ENCODE results near the gene U2AF1L4.

U2AF1L4 gene

GRCh38 chr19:35757231-35757748 is 12.1 kb upstream of the U2AF1L4 start:
- DNase-seq (ENCODE audit: low spot score): peak; percentile 67

DNA sequence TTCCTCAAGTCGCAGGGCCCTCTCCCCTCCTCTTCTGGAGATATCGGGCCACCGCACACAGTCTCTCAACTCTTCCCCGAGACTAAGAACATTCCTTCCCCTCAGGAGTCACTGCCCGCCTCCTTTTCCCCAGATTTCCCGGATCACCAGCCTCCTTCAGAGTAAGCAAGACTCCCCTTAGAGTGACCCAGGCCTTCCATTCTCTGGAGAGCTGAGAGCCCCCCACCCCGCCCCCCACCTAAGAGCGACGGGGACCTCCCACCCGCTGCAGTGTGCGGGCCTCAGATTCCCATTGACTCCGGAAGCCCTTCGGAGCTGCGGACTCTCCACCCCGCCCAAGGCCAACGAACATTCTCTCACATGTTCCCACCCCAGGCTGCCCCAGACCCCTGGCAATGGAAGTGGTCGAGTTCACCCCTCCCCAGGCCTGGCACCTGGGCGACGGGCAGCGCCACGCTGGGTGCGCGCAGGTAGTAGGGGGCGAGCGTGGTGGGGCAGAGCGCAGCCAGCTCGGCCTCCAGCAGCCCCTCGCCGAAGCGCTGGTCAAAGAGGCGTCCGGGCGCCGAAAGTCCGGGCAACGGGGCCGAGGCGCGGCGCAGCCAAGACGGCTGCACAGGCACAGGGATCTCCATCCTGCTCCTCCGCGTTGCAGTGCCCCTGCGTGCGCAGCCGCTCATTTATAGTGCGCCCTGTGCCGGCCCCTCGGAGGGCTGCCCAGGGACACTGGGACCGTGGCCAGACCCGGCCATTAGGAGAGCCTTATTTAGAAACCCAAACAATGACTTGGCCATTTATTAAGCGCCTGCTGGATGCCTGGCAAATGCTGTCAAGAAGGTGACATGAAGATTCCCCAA is 11.4 kb upstream of the U2AF1L4 start, which contains the start of gene HSPB6:
HSPB6 (minus strand) TSS at position 653 of the 854 bp plus-strand sequence; CDS start at position 632, 21 bp downstream.
- no peak for DNase-seq (ENCODE audit: low spot score)

- no peak for DNase-seq (ENCODE audit: low spot score)
Observed at GRCh38 chr19:35755550-35756376, 10.5 kb upstream of the U2AF1L4 start.

GRCh38 chr19:35755131-35755549 is 9.9 kb upstream of the U2AF1L4 start:
- DNase-seq (ENCODE audit: low spot score): no peak

- no peak for DNase-seq (ENCODE audit: low spot score)
Observed at GRCh38 chr19:35754370-35755130, 9.3 kb upstream of the U2AF1L4 start.

- no peak for DNase-seq (ENCODE audit: low spot score)
Observed at GRCh38 chr19:35753634-35754369, 8.6 kb upstream of the U2AF1L4 start.

DNA sequence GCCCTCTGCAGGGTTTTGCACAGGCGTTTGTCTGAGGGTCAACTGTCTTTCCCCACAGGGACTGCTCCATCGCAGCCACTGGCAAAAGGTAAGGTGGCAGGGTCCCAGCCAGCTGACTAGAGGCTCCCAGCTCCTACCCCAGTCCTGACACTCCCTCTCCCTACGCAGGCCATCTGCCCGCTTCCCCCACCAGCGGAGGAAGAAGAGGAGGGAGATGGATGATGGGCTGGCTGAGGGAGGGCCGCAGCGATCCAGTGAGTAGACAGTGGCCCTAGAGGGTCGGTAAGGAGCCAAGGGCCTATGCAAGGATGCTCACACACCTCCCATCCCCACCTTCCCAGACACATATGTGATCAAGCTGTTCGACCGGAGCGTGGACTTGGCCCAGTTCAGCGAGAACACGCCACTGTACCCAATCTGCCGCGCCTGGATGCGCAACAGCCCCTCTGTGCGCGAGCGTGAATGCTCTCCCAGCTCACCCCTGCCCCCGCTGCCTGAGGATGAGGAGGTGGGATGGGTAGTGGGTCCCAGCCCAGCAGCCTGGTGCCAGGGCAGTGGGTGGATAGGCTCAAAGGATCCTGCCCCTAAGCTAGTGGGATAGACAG is 7.6 kb upstream of the U2AF1L4 start:
- no peak for DNase-seq (ENCODE audit: low spot score)

DNA sequence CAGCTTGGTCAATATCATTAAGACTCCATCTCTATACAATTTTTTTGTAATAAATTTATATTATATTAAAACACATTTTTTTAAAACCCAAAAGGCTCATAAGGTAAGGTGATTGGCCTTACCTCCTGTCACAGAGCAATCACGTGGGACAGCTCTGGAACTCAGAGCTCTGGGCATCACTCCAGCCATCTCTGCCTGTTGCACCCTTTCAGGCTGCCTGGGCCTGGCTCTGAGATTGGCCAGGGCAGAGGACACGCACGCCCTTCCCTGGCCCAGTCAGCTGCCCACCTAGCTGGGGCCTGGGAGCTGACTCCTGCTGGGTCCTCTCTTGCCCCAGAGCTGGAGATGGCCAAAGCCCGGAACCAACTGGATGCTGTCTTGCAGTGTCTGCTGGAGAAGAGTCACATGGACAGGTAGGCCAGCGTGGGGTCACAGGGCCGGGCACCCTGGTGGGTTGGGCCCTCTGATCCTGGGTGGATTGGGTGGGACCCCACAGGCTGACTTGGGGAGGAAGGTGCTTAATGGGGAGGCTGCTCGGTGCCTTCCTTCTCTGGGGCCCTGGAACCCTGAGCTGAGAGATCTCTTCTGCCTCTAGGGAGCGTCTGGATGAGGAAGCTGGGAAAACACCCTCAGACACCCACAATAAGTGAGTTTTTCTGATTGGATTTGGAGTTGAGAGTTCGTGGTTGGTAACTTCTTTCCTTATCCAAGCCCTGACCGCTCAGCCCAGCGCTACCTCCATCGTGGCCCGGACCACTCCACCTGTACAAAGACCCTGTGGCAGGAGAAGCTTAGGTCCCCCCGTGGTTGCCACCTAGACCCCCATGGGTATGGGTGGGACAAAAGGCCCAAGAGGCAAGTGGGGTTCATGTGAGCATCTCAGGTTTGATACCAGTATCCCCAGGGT is 6.9 kb upstream of the U2AF1L4 start:
- DNase-seq (ENCODE audit: low spot score): no peak

DNA sequence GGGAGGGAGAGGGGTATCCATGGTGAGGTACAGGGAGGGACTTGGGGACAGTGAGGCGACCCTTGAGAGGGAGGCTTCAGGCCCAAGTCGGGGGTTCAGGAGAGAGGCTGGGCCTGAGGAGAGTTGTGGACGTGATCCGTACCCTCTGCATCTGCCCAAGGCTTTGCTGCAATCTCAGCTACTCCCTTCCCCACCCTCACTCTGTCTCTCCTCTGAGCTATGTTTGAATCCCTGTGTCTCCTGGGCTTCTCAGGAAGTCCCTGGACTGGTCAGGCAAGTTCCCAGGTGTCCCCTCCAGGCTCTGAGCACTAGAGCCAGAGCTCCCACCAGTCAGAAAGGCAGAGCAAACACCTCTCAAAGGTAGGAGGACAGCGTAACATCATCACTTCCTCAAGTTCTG is 4.9 kb upstream of the U2AF1L4 start:
- no peak for DNase-seq (ENCODE audit: low spot score)

- DNase-seq (ENCODE audit: low spot score): peak; percentile 99
Observed at GRCh38 chr19:35748106-35749020, 3.1 kb upstream of the U2AF1L4 start, which contains the start of gene LIN37. TSS of gene LIN37 (plus strand) at chr19:35748576. CDS start at chr19:35748725, 149 bp downstream.

DNA sequence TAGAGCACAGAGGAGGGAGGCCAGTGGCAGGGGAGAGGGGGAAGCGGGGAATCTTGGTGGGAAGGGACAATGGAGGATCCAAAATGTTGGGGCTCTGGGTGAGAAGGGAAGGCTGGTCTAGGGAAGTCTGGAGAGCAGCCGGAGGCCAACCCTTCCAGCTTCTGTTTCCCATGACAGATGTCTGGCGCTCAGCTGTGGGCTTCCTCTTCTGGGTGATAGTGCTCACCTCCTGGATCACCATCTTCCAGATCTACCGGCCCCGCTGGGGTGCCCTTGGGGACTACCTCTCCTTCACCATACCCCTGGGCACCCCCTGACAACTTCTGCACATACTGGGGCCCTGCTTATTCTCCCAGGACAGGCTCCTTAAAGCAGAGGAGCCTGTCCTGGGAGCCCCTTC is 1.3 kb upstream of the U2AF1L4 start:
- DNase-seq (ENCODE audit: low spot score): no peak

- DNase-seq (ENCODE audit: low spot score): no peak
Observed at GRCh38 chr19:35746087-35746462, 857 bp upstream of the U2AF1L4 start.

DNA sequence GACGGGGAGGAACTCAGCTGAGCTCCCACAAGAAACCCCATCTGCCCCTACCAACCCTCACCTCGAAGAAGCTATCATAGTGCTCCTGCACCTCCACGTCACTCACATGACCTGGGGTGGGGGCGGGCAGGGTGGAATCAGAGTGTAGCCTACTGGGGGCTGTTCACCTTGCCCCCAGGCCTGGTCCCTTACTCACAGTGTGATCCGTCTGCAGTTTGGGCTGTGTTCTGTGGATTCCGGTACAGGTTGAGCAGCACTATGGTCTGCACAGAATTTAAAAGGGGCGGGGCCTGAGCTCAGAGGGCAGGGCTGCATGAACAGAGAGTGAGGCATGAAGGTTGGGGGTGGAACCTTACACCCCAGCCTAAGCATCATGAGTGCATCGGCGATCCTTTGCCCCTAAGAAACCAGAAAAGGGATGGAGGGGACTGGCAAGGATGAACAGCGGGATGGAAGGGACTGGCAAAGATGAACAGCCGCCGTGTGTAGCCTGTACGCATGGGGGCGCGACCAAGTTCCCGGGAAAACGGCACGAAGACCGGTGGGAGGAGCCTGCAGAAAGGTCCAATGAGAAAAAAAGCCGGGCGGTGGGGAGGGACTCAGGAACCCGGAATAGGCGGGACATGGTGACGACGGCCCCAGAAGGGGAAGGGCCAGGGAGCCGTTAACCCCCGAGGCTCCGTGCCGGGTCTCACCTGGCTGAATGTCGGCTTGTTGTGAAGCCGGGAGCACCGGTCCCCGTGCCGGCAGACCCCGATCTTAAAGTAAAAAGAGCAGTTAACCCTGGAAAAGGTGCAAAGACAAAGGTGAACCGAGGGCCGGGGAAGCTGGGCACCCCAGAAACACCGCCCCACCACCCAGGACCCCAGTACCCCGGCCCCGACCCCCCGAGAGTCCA is 539 bp downstream of the U2AF1L4 start:
- peak; percentile 95 for DNase-seq (ENCODE audit: low spot score)

DNA sequence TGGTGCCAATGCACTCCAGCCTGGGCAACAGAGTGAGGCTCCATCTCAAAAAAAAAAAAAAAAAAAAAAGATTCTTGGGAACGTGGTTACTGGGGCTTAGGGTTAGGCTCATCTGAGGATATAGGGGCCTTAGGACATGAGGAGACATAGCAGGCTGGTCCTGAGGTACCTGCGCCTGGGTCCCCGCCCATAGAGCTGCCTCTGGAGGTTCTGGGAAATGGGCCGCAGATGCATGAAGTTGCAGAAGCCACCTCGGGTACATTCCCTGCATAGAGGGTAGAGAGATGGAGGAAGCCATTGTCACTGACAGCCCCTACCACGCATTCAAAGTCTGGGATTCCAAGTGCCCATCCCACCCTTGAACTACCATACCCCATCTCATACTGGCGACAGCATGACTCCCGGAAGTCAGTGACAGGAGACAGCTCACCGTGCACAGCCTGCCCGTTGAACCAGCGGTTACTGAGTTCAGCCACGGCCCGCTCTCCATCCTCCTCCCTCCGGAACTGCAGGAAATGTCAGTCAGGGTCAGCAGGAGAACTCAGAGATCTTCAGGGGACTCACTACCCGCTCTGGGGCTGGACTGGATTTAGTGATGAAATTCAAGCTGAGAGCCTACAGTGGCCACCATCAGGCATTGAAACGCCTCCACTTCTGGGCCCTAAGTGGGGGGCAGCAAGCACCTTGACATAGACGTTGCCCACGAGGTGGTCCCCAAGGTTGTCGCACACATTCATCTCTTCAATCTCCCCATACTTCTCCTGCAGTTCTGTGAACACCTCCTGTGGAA is 1.4 kb downstream of the U2AF1L4 start:
- no peak for DNase-seq (ENCODE audit: low spot score)

DNA sequence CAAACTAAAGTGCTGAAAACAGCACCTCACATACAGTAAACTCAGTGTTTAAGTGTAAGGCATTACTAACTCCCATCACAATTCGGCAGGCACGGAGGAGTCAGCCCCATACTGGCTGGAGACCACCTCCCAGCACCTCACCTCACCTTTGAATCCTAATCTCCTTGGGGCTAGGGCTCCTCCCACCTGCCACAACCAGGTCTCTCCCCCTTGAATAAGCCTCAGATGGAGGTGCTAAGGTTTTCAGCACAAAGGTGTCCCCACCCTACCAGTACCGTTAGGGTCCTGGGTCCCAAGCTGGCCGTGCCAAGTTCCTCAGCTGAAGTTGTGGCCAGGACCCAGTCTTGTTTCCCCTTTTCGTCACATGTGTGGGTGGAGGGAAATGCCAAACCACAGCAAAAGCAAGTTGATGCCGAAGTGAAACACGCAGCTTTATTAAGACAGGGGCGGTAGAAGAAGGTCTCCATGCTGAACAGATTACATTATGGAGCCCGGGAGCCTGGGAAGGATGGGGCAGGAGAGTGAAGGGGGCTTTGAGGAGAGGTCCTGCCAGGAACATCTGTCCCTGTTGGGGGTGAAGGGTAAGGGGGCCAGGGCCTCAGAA is 3.0 kb downstream of the U2AF1L4 start, which contains the start of gene IGFLR1:
IGFLR1 (minus strand) TSS at position 332 of the 604 bp plus-strand sequence. CDS start 1,272 bp downstream, outside the sequence.
- DNase-seq (ENCODE audit: low spot score): no peak

GRCh38 chr19:35741203-35741515 is 4.1 kb downstream of the U2AF1L4 start:
- no peak for DNase-seq (ENCODE audit: low spot score)
